Measurements from ENCODE around the gene SIN3B. TPM values are rescaled to one million over a fixed set of nuclear protein-coding genes. Genes with fewer than 3 reads are reported as not detected.

The SIN3B gene
- total RNA-seq, 1 donor from 2014 or later, result 18.4 TPM

GRCh38 chr19:16837035-16837362, 7.8 kb downstream of the SIN3B start:
- no peak for FAIRE-seq

GRCh38 chr19:16841391-16841926, 12.3 kb downstream of the SIN3B start:
- TF ChIP-seq CTCF (IDR thresholded peaks at IDR 0.05; ENCODE audit: insufficient read depth, low read length, severe bottlenecking), result no peak
- Histone ChIP-seq H3K27me3 (ENCODE audit: control insufficient read depth, insufficient read depth, low read length) (no peaks in the 10 kb centered on the region), H3K36me3 (ENCODE audit: control insufficient read depth, insufficient read depth, low read length) (peaks cover 29% of the 10 kb centered on the region), H3K4me3 (ENCODE audit: low read depth, low read length) (no peak overlapping the region)
- DNase-seq (ENCODE audit: low read depth), result no peak
- no peak for FAIRE-seq

More at GRCh38 chr19:16837035-16837362, 7.8 kb downstream of the SIN3B start:
- no peak for DNase-seq (ENCODE audit: low read depth)
- no peak for TF ChIP-seq CTCF (IDR thresholded peaks at IDR 0.05; ENCODE audit: insufficient read depth, low read length, severe bottlenecking)
- Histone ChIP-seq H3K4me3 (ENCODE audit: low read depth, low read length) (no peak overlapping the region), H3K36me3 (ENCODE audit: control insufficient read depth, insufficient read depth, low read length) (peaks cover 30% of the 10 kb centered on the region), H3K27me3 (ENCODE audit: control insufficient read depth, insufficient read depth, low read length) (no peaks in the 10 kb centered on the region)

GRCh38 chr19:16846901-16847300, 17.7 kb downstream of the SIN3B start:
- Histone ChIP-seq H3K27me3 (ENCODE audit: control insufficient read depth, insufficient read depth, low read length) (no peaks in the 10 kb centered on the region), H3K4me3 (ENCODE audit: low read depth, low read length) (no peak overlapping the region), H3K36me3 (ENCODE audit: control insufficient read depth, insufficient read depth, low read length) (peaks cover 42% of the 10 kb centered on the region)
- no peak for DNase-seq (ENCODE audit: low read depth)
- FAIRE-seq, result no peak
- no peak for TF ChIP-seq CTCF (IDR thresholded peaks at IDR 0.05; ENCODE audit: insufficient read depth, low read length, severe bottlenecking)

- no peak overlapping the region for H3K4me3 ChIP-seq (ENCODE audit: low read depth, low read length)
- TF ChIP-seq CTCF (IDR thresholded peaks at IDR 0.05; ENCODE audit: insufficient read depth, low read length, severe bottlenecking), result no peak
- peaks cover 44% of the 10 kb centered on the region for H3K36me3 ChIP-seq (ENCODE audit: control insufficient read depth, insufficient read depth, low read length)
- DNase-seq (ENCODE audit: low read depth) (no peak), FAIRE-seq (no peak)
- no peaks in the 10 kb centered on the region for H3K27me3 ChIP-seq (ENCODE audit: control insufficient read depth, insufficient read depth, low read length)
These were observed 18.2 kb downstream of the SIN3B start for GRCh38 chr19:16847430-16847829.

GRCh38 chr19:16849168-16849567, 20.0 kb downstream of the SIN3B start:
- Histone ChIP-seq H3K4me3 (ENCODE audit: low read depth, low read length) (no peak overlapping the region), H3K27me3 (ENCODE audit: control insufficient read depth, insufficient read depth, low read length) (no peaks in the 10 kb centered on the region), H3K36me3 (ENCODE audit: control insufficient read depth, insufficient read depth, low read length) (peaks cover 43% of the 10 kb centered on the region)
- no peak for TF ChIP-seq CTCF (IDR thresholded peaks at IDR 0.05; ENCODE audit: insufficient read depth, low read length, severe bottlenecking)
- DNase-seq (ENCODE audit: low read depth) (peak; percentile 83), FAIRE-seq (no peak)

GRCh38 chr19:16850133-16850532, 20.9 kb downstream of the SIN3B start:
- H3K4me3 ChIP-seq (ENCODE audit: low read depth, low read length), result no peak overlapping the region
- DNase-seq (ENCODE audit: low read depth) (peak; percentile 77), FAIRE-seq (no peak)
- H3K36me3 ChIP-seq (ENCODE audit: control insufficient read depth, insufficient read depth, low read length), result peaks cover 42% of the 10 kb centered on the region
- H3K27me3 ChIP-seq (ENCODE audit: control insufficient read depth, insufficient read depth, low read length), result no peaks in the 10 kb centered on the region
- no peak for TF ChIP-seq CTCF (IDR thresholded peaks at IDR 0.05; ENCODE audit: insufficient read depth, low read length, severe bottlenecking)

All from bronchial epithelial cell (primary cell).